NT2/D1 (cell line): ENCODE measurements around the gene CTDSPL2.

ENCODE experiments used
- SUZ12 ChIP-seq: IDR thresholded peaks from 2 replicates; pipeline ENCODE4 v1.6.1; 2011; ENCODE audit not compliant: insufficient read length, insufficient read depth; ENCODE audit errors: extremely low read depth
- YY1 ChIP-seq: IDR thresholded peaks from 2 replicates; pipeline ENCODE4 v1.6.1; 2011; ENCODE audit not compliant: insufficient read length, insufficient read depth
- ZNF274 ChIP-seq: IDR thresholded peaks from 2 replicates; pipeline ENCODE4 v1.6.1; 2011; ENCODE audit warnings: mild to moderate bottlenecking, low read depth, low read length

GRCh38 chr15:44385344-44385942 lies 42.0 kb upstream of the CTDSPL2 start:
- no peak for TF ChIP-seq YY1
- TF ChIP-seq ZNF274 = no peak
- TF ChIP-seq SUZ12 = no peak
